Suprapubic skin (tissue), 4 donors: Measurements from ENCODE around the gene MDH1.

Source experiments
- CTCF ChIP-seq, 2 donors: fragments of 200-600 bp in 1 of 2; fragments of 450-650 bp in 1 of 2; sonication (generic) in 1 of 2; IDR thresholded peaks; one replicate each; pipeline ENCODE4 v1.5.1; 2016 to 2019; ENCODE audit warnings: antibody characterized with exemption in 2 of 2, mild to moderate bottlenecking in 1 of 2, moderate library complexity in 1 of 2
- EP300 ChIP-seq: sonication (generic); formaldehyde crosslinking; IDR thresholded peaks from one replicate; pipeline ENCODE4 v1.6.1; 2017; ENCODE audit warnings: antibody characterized with exemption
- POLR2A ChIP-seq, 2 donors: fragments of 450-650 bp; IDR thresholded peaks; one replicate each; pipeline ENCODE4 v1.6.1; 2017; ENCODE audit warnings: antibody characterized with exemption in 2 of 2, mild to moderate bottlenecking in 2 of 2, moderate library complexity in 2 of 2
- POLR2AphosphoS5 ChIP-seq, 3 donors: sonication (generic); formaldehyde crosslinking; IDR thresholded peaks; one replicate each; pipeline ENCODE4 v1.6.1; 2017; ENCODE audit warnings: antibody characterized with exemption in 3 of 3

- TF ChIP-seq CTCF (IDR thresholded peaks at IDR 0.05) (no peak), POLR2A (IDR thresholded peaks at IDR 0.05) (no peak), EP300 (no peak), POLR2AphosphoS5 (IDR thresholded peaks at IDR 0.05) (no peak)
Observed at GRCh38 chr2:63569740-63570139, 19.0 kb upstream of the MDH1 start.
